GM19397 (cell line): ENCODE measurements around the gene MAZ.

Source experiments
- ATAC-seq: cut with Tn5 transposase; IDR thresholded peaks from one replicate; pipeline ENCODE4 v1.9.1; 2021; ENCODE audit warnings: mild to moderate bottlenecking, moderate library complexity; ENCODE audit not compliant: unreplicated experiment

Gene MAZ

GRCh38 chr16:29809031-29809747 lies 2.9 kb downstream of the MAZ start:
- ATAC-seq = no peak

GRCh38 chr16:29809850-29810698 lies 3.7 kb downstream of the MAZ start:
- ATAC-seq = no peak

- ATAC-seq = no peak
Observed at GRCh38 chr16:29810699-29811169, 4.4 kb downstream of the MAZ start.

- no peak for ATAC-seq
Observed at GRCh38 chr16:29811170-29811895, 5.0 kb downstream of the MAZ start.

GRCh38 chr16:29811896-29812665 lies 5.8 kb downstream of the MAZ start, which contains the start of gene PRRT2:
TSS of gene PRRT2 (plus strand) at chr16:29812193. CDS start at chr16:29813055, 862 bp downstream.
- no peak for ATAC-seq

GRCh38 chr16:29812754-29813643 lies 6.7 kb downstream of the MAZ start:
- ATAC-seq = no peak

GRCh38 chr16:29813644-29814562 lies 7.6 kb downstream of the MAZ start:
- no peak for ATAC-seq

- ATAC-seq = no peak
Observed at GRCh38 chr16:29814592-29814991, 8.3 kb downstream of the MAZ start.

GRCh38 chr16:29815032-29815721 lies 8.8 kb downstream of the MAZ start:
- no peak for ATAC-seq

GRCh38 chr16:29815793-29816693 lies 9.7 kb downstream of the MAZ start, which contains the start of gene PAGR1:
TSS of gene PAGR1 (plus strand) at chr16:29816152. CDS start at chr16:29816526, 374 bp downstream.
- ATAC-seq = peak; percentile 59

GRCh38 chr16:29816694-29817441 lies 10.5 kb downstream of the MAZ start:
- peak; percentile 3 for ATAC-seq

GRCh38 chr16:29818082-29818481 lies 11.8 kb downstream of the MAZ start:
- ATAC-seq = no peak

- no peak for ATAC-seq
Observed at GRCh38 chr16:29819506-29819905, 13.2 kb downstream of the MAZ start.

- ATAC-seq = no peak
Observed at GRCh38 chr16:29820271-29820701, 14.0 kb downstream of the MAZ start, which contains the start of gene MVP. TSS of gene MVP (plus strand) at chr16:29820462. CDS start at chr16:29830550, 10,088 bp downstream.

- no peak for ATAC-seq
Observed at GRCh38 chr16:29820730-29821642, 14.7 kb downstream of the MAZ start.
